Neural progenitor cell (in vitro differentiated cells): ENCODE measurements around the gene ZIM2.

Experiments used
- EZH2 ChIP-seq: fragments of 200-600 bp; sonication (generic); IDR thresholded peaks from 2 replicates; pipeline ENCODE4 v1.6.1; 2017; ENCODE audit warnings: antibody characterized with exemption, mild to moderate bottlenecking, moderate library complexity
- EZH2phosphoT487 ChIP-seq: fragments of 200-600 bp; sonication (generic); IDR thresholded peaks from 2 replicates; pipeline ENCODE4 v1.6.1; 2017; ENCODE audit warnings: antibody characterized with exemption
- TF ChIP-seq, protein P1 (sequence below): fragments of 200-600 bp; sonication (generic); IDR thresholded peaks from 2 replicates; pipeline ENCODE4 v1.5.1; 2017; ENCODE audit warnings: antibody characterized with exemption, mild to moderate bottlenecking

DNA sequence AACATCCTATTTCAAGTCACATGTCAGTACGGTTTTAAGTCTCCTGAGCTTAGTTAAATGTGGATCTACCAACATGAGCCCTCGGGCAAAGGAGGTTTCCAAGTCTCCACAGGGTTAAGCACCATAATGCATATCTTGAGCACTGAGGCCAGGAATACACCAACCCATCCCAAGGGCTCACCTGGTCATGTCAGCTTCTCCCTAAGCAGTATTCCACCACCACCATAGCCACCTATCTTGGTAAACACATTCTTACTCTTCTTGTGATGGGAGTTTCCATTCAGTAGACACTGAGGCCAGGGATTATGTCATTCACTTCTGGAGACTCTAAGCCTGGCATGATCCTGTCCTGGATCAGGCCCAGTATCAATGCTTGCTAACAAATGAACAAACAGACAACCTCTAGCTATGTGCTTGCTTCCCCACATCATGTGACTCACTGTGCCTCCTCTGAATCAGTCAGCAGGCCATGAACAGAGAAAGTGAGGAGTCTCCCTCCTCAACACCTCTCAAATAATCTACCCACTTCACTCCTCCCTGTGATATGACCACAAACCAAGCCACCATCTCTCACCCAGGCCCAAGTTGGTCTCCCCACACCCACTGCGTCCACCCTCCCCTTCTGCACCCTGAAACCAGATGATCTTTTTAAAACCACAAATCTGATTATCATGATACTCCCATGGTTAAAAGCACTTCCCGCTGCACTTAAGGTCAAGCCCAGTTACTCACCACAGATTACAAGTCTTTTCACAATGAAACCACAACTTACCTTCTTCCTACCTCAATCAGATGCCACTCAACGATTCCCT is 5.8 kb downstream of the ZIM2 start:
- TF ChIP-seq, protein P1, sequence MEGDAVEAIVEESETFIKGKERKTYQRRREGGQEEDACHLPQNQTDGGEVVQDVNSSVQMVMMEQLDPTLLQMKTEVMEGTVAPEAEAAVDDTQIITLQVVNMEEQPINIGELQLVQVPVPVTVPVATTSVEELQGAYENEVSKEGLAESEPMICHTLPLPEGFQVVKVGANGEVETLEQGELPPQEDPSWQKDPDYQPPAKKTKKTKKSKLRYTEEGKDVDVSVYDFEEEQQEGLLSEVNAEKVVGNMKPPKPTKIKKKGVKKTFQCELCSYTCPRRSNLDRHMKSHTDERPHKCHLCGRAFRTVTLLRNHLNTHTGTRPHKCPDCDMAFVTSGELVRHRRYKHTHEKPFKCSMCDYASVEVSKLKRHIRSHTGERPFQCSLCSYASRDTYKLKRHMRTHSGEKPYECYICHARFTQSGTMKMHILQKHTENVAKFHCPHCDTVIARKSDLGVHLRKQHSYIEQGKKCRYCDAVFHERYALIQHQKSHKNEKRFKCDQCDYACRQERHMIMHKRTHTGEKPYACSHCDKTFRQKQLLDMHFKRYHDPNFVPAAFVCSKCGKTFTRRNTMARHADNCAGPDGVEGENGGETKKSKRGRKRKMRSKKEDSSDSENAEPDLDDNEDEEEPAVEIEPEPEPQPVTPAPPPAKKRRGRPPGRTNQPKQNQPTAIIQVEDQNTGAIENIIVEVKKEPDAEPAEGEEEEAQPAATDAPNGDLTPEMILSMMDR = no peak
- TF ChIP-seq EZH2 (no peak), EZH2phosphoT487 (no peak)
